ENCODE measurements around the gene ANP32D.
"Not testable (repeated sequence)": the region's sequence is repeated elsewhere in the genome, so short reads cannot be mapped to it uniquely, and the experiment has no call there.

GRCh38 chr12:48434016-48434415 lies 38.3 kb upstream of the ANP32D start:
- TF ChIP-seq TSHZ1 (tag by site-specific recombination; IDR thresholded peaks at IDR 0.05; ENCODE audit: borderline replicate concordance); CTCF (tag by site-specific recombination; IDR thresholded peaks at IDR 0.05); ZBTB7A (tag by site-specific recombination; IDR thresholded peaks at IDR 0.05; ENCODE audit: low read depth); ZNF513 (tag by site-specific recombination; IDR thresholded peaks at IDR 0.05); ZNF292 (tag by site-specific recombination; IDR thresholded peaks at IDR 0.05; ENCODE audit: borderline replicate concordance, low read depth); ZNF529 (tag by site-specific recombination; IDR thresholded peaks at IDR 0.05; ENCODE audit: insufficient replicate concordance); SP2 (tag by site-specific recombination; IDR thresholded peaks at IDR 0.05): not testable (repeated sequence)

All from HEK293 (cell line).